ENCODE measurements around the gene FOXI2. TPM values are rescaled to one million over a fixed set of nuclear protein-coding genes. Genes with fewer than 3 reads are reported as not detected.

The FOXI2 gene
- total and polyA plus RNA-seq, 9 of the 15 experiments (the other 6 are each of a cell fraction or from before 2014, with no cell fraction given), result not detected

DNA sequence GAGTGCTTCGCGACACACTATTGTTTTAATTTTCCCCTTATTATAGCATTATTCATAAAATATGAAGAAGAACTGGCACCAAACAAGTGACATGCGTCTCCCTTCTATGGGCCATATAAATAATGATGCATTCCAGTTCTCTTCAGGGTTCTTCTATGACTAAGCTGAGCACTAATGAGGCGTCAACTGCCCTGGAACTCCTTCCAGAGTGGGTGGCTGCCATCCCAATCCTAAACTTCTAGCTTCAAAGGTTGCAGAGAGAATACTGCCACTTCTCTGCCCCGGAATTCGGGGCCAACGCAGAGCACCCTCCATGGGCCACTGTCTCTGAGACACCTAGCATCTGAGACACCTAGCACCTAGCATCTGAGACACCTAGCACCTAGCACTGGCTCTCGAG is 37.7 kb upstream of the FOXI2 start:
- Histone ChIP-seq H3K36me3 (ENCODE audit: control insufficient read depth, insufficient read depth, low read length) (no peaks in the 10 kb centered on the region), H3K79me2 (ENCODE audit: control insufficient read depth, insufficient read depth, low read length) (no peaks in the 10 kb centered on the region), H3K4me2 (ENCODE audit: insufficient read depth, low read length) (no peak overlapping the region), H3K9me1 (ENCODE audit: control insufficient read depth, insufficient read depth, low read length) (no peaks in the 10 kb centered on the region), H2AFZ (ENCODE audit: low read depth, low read length) (no peak overlapping the region), H4K20me1 (replicated peaks; ENCODE audit: control insufficient read depth, insufficient read depth, low read length) (no peaks in the 10 kb centered on the region), H3K27me3 (ENCODE audit: control insufficient read depth in 2 of 2, insufficient read depth in 2 of 2, low read length in 2 of 2) (no peaks in the 10 kb centered on the region), H3K9me3 (replicated peaks; ENCODE audit: control insufficient read depth, insufficient read depth, low read depth, low read length) (no peaks in the 10 kb centered on the region), H3K27ac (ENCODE audit: extremely low read depth, low read depth, low read length) (no peak overlapping the region), H3K9ac (ENCODE audit: insufficient read depth in 1 of 2, low read depth in 2 of 2, low read length in 2 of 2) (no peak overlapping the region), H3K4me1 (replicated peaks in 1 of 2; ENCODE audit: control insufficient read depth in 2 of 2, insufficient read depth in 2 of 2, low read length in 2 of 2) (no peaks in the 10 kb centered on the region), H3K4me3 (no peak overlapping the region)
- DNase-seq (ENCODE audit: extremely low read depth in 1 of 4, low spot score in 3 of 4) (no peak), FAIRE-seq (no peak), ATAC-seq (no peak)
- no TSS peak for BruUV-seq (replicated peaks)
- in situ Hi-C loops (cut with MboI) (no loop called here), intact Hi-C loops (cut with micrococcal nuclease) (no loop called here)
- ChIA-PET CTCF (ENCODE audit: low intra/inter-chr PET ratio) (no interaction called here), POLR2A (no interaction called here)
- 0% methylated on average over 8 of the region's 8 CpGs for WGBS (ENCODE audit: insufficient coverage, low coverage, missing lambda C conversion rate)
- TF ChIP-seq ZNF778 (CRISPR knock-in tag; IDR thresholded peaks at IDR 0.05) (no peak), CTBP1 (IDR thresholded peaks at IDR 0.05; ENCODE audit: borderline replicate concordance) (no peak), ZNF239 (CRISPR knock-in tag; IDR thresholded peaks at IDR 0.05) (no peak), ZNF23 (CRISPR knock-in tag; IDR thresholded peaks at IDR 0.05) (no peak), POU5F1 (IDR thresholded peaks at IDR 0.05; ENCODE audit: borderline replicate concordance, low read depth, low read length, partially characterized antibody) (no peak), PURB (CRISPR knock-in tag; IDR thresholded peaks at IDR 0.05; ENCODE audit: low read depth) (no peak), HOXB6 (CRISPR knock-in tag; IDR thresholded peaks at IDR 0.05; ENCODE audit: borderline replicate concordance) (no peak)
- TF ChIP-seq, protein P1, sequence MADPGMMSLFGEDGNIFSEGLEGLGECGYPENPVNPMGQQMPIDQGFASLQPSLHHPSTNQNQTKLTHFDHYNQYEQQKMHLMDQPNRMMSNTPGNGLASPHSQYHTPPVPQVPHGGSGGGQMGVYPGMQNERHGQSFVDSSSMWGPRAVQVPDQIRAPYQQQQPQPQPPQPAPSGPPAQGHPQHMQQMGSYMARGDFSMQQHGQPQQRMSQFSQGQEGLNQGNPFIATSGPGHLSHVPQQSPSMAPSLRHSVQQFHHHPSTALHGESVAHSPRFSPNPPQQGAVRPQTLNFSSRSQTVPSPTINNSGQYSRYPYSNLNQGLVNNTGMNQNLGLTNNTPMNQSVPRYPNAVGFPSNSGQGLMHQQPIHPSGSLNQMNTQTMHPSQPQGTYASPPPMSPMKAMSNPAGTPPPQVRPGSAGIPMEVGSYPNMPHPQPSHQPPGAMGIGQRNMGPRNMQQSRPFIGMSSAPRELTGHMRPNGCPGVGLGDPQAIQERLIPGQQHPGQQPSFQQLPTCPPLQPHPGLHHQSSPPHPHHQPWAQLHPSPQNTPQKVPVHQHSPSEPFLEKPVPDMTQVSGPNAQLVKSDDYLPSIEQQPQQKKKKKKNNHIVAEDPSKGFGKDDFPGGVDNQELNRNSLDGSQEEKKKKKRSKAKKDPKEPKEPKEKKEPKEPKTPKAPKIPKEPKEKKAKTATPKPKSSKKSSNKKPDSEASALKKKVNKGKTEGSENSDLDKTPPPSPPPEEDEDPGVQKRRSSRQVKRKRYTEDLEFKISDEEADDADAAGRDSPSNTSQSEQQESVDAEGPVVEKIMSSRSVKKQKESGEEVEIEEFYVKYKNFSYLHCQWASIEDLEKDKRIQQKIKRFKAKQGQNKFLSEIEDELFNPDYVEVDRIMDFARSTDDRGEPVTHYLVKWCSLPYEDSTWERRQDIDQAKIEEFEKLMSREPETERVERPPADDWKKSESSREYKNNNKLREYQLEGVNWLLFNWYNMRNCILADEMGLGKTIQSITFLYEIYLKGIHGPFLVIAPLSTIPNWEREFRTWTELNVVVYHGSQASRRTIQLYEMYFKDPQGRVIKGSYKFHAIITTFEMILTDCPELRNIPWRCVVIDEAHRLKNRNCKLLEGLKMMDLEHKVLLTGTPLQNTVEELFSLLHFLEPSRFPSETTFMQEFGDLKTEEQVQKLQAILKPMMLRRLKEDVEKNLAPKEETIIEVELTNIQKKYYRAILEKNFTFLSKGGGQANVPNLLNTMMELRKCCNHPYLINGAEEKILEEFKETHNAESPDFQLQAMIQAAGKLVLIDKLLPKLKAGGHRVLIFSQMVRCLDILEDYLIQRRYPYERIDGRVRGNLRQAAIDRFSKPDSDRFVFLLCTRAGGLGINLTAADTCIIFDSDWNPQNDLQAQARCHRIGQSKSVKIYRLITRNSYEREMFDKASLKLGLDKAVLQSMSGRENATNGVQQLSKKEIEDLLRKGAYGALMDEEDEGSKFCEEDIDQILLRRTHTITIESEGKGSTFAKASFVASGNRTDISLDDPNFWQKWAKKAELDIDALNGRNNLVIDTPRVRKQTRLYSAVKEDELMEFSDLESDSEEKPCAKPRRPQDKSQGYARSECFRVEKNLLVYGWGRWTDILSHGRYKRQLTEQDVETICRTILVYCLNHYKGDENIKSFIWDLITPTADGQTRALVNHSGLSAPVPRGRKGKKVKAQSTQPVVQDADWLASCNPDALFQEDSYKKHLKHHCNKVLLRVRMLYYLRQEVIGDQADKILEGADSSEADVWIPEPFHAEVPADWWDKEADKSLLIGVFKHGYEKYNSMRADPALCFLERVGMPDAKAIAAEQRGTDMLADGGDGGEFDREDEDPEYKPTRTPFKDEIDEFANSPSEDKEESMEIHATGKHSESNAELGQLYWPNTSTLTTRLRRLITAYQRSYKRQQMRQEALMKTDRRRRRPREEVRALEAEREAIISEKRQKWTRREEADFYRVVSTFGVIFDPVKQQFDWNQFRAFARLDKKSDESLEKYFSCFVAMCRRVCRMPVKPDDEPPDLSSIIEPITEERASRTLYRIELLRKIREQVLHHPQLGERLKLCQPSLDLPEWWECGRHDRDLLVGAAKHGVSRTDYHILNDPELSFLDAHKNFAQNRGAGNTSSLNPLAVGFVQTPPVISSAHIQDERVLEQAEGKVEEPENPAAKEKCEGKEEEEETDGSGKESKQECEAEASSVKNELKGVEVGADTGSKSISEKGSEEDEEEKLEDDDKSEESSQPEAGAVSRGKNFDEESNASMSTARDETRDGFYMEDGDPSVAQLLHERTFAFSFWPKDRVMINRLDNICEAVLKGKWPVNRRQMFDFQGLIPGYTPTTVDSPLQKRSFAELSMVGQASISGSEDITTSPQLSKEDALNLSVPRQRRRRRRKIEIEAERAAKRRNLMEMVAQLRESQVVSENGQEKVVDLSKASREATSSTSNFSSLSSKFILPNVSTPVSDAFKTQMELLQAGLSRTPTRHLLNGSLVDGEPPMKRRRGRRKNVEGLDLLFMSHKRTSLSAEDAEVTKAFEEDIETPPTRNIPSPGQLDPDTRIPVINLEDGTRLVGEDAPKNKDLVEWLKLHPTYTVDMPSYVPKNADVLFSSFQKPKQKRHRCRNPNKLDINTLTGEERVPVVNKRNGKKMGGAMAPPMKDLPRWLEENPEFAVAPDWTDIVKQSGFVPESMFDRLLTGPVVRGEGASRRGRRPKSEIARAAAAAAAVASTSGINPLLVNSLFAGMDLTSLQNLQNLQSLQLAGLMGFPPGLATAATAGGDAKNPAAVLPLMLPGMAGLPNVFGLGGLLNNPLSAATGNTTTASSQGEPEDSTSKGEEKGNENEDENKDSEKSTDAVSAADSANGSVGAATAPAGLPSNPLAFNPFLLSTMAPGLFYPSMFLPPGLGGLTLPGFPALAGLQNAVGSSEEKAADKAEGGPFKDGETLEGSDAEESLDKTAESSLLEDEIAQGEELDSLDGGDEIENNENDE (IDR thresholded peaks at IDR 0.05; ENCODE audit: low read depth, low read length), result no peak
- TF ChIP-seq, protein P2, sequence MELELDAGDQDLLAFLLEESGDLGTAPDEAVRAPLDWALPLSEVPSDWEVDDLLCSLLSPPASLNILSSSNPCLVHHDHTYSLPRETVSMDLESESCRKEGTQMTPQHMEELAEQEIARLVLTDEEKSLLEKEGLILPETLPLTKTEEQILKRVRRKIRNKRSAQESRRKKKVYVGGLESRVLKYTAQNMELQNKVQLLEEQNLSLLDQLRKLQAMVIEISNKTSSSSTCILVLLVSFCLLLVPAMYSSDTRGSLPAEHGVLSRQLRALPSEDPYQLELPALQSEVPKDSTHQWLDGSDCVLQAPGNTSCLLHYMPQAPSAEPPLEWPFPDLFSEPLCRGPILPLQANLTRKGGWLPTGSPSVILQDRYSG (tag; conservative IDR thresholded peaks at IDR 0.05; ENCODE audit: low read depth), result no peak

Data from K562 (cell line).